Omental fat pad (tissue), 4 donors: Measurements from ENCODE around the gene SNAP91. TPM values are rescaled to one million over a fixed set of nuclear protein-coding genes. Genes with fewer than 3 reads are reported as not detected.
"Not testable (repeated sequence)": the region's sequence is repeated elsewhere in the genome, so short reads cannot be mapped to it uniquely, and the experiment has no call there.

Experiments
- ATAC-seq: fragments of 150-250 bp; one replicate; pipeline ENCODE4 v1.9.1; 2016; ENCODE audit warnings: mild to moderate bottlenecking, moderate library complexity; ENCODE audit not compliant: low FRiP score
- DNase-seq: peaks from one replicate; pipeline ENCODE4 v3.0.0-alpha.2; 2019; ENCODE audit warnings: low spot score
- total RNA-seq, 4 donors: library from RNA; depleted of rRNA; stranded (reverse); fragments of >200 nt; gene quantifications; one replicate each; pipeline ENCODE4 v1.1.0, GENCODE V29; 2016
- TF ChIP-seq, protein P1 (sequence below), 3 donors: fragments of 450-650 bp; IDR thresholded peaks; one replicate each; pipeline ENCODE4 v1.5.1; 2016 to 2017; ENCODE audit warnings: antibody characterized with exemption in 3 of 3, mild to moderate bottlenecking in 3 of 3, moderate library complexity in 2 of 3

The SNAP91 gene
- total RNA-seq, 4 donors from 2014 or later = 0.13 to 1.6 (median 0.28) TPM; not detected in 1

DNA sequence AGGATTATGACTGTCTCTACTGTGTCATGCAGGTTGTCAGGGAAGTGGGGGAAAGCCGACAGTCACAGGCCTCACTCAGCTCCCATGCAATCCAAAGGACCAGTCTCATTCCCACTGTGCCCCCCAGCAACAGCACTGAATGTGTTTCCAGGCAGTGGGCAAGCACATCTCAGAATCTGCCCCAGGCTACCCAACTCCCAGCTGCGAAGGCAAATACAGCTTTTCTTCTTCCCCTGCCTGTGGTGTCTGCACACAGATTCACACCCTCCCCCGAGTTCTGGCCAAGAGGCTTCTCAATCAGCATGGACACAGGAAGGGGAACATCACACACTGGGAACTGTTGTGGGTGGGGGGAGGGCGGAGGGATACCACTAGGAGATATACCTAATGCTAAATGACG is 75.3 kb downstream of the SNAP91 start:
- TF ChIP-seq, protein P1, sequence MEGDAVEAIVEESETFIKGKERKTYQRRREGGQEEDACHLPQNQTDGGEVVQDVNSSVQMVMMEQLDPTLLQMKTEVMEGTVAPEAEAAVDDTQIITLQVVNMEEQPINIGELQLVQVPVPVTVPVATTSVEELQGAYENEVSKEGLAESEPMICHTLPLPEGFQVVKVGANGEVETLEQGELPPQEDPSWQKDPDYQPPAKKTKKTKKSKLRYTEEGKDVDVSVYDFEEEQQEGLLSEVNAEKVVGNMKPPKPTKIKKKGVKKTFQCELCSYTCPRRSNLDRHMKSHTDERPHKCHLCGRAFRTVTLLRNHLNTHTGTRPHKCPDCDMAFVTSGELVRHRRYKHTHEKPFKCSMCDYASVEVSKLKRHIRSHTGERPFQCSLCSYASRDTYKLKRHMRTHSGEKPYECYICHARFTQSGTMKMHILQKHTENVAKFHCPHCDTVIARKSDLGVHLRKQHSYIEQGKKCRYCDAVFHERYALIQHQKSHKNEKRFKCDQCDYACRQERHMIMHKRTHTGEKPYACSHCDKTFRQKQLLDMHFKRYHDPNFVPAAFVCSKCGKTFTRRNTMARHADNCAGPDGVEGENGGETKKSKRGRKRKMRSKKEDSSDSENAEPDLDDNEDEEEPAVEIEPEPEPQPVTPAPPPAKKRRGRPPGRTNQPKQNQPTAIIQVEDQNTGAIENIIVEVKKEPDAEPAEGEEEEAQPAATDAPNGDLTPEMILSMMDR (IDR thresholded peaks at IDR 0.05) = no peak
- no peak for ATAC-seq
- DNase-seq = no peak

DNA sequence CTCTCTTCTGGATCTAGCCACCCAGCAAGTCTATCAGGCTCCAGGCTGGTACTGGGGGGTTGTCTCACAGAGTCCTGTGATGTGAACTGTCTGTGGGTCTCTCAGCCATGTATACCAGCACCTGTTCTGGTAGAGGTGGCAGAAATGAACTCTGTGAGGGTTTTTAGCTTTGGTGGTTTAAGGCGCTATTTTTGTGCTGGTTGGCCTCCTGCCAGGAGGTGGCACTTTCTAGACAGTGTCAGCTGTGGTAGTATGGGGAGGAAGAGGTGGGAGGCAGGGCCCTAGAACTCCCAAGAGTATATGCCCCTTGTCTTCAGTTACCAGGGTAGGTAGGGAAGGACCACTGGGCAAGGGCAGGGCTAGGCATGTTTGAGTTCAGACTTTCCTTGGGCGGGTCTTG is 75.8 kb downstream of the SNAP91 start:
- ATAC-seq = no peak
- TF ChIP-seq, protein P1 (IDR thresholded peaks at IDR 0.05) = no peak
- no peak for DNase-seq

DNA sequence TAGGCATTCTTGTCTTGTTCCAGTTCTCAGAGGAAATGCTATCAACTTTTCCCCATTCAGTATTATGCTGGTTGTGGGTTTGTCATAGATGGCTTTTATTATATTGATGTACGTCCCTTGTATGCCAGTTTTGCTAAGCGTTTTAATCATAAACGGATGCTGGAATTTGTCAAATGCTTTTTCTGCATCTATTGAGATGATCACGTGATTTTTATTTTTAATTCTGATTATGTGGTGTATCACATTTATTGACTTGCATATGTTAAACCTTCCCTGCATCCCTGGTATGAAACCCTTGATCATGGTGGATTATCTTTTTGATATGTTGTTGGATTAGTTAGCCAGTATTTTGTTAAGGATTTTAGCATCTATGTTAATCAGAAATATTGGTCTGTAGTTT is 79.0 kb downstream of the SNAP91 start:
- not testable (repeated sequence) for DNase-seq, ATAC-seq

DNA sequence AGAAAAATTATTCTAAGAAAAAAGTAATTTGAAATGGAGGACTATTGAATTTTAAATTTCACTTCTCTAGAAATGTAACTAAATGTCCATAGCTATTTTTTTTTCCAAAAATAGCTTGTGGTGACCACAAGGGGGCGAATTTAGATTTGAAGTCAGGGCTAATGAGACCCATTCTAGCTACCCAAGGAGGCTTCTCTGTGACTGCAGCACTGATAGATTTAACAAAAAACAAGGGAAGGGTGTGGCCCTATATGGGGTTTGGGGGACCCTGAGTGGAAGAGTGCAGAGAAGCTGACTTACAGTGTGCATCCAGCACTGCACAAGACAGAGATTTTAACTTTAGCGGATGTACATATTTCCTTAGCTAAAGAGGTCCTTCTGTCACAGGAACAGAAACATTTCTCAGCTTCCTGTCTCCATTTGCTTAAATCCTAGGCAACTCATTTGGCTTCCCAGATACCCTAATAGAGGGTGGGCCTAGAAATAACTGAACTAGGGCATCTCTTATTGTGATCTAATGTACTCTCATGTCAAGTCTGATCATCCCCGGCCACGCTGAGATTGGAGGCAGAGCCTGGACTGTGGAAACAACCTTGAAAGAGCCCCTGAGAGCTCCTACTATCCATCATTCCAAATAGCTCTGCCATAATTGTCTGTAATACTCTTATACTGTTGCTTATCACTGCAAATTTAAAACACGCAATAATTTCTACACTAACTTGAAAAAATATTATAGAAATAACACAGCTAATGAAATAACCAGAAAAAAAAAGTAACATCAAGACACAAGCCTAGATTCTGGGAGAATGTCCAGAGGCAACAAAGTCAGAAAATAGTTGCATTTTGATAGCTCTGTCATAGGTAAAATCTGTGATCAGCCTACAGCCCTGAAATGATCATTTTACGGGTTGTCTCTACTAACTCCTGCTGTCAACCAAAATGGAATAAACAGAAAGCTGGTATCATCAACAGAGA is 93.6 kb downstream of the SNAP91 start:
- TF ChIP-seq, protein P1 (IDR thresholded peaks at IDR 0.05) = no peak
- DNase-seq (no peak), ATAC-seq (no peak)

DNA sequence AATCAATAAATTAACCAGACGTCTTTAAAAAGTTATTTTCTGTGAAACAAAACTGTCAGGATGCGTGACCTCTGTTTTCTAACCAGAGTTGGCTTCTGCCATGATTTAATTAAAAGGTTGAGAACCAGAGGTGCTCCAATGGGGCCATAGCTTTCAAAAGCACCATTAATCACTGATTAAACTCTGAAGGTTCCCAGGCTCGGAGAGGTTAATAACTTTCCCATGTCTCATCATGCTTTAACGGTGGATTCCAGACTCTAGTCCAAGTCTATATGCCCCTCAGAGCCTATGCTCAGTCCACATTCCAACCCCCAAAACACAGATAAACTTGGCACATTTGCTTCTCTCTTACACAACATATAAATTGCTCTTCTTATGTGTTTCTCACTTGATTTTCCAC is 95.5 kb downstream of the SNAP91 start:
- DNase-seq (no peak), ATAC-seq (no peak)
- TF ChIP-seq, protein P1 (IDR thresholded peaks at IDR 0.05) = no peak

DNA sequence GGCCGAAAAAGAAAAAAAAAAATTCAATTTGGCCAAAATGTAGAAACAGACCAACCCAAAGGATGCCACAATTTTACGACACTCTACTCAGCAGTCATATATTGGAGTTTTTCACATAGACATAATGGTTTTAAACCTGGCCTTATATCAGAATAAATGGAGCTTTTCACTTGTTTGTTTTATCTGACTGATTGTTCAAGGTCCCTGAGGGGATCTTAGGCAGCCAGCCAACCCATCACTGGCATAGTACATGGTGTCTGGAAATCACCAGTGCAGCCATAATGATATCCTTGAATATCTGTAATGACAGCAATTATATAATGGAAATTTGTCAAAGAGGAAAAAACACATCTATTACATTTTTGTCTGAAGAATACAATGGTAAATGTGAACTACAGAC is 99.7 kb downstream of the SNAP91 start:
- TF ChIP-seq, protein P1 (IDR thresholded peaks at IDR 0.05) = no peak
- DNase-seq (no peak), ATAC-seq (no peak)

DNA sequence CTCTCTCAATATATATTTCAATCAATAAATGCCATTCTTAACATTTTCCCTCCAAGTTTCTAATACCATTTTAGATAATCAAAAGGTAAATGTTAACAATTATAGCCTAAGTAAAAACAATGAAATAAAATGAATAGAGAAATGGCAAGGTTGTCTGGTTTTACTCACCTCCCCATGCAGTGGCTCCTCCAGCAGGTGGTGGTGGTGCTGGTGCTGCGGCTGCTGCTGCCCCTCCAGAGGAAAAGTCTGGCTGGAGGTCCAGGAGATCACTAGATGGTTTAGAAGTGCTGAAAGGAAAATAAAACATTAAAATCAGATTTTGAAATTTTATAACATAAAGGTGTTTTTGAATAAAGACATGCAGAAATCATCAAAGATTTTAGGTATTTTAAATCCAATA is 103.4 kb downstream of the SNAP91 start:
- DNase-seq (no peak), ATAC-seq (no peak)
- TF ChIP-seq, protein P1 (IDR thresholded peaks at IDR 0.05) = no peak
